ENCODE measurements around the gene DNAJB1. TPM values are rescaled to one million over a fixed set of nuclear protein-coding genes. Genes with fewer than 3 reads are reported as not detected.
A peak's percentile ranks its signal among the peaks of the same experiment; 100 is the strongest.

The DNAJB1 gene
- total and polyA plus RNA-seq, 2 of the 13 experiments (the other 11 are each of a cell fraction or from before 2014, with no cell fraction given), result 87.5 to 97.3 TPM

GRCh38 chr19:14529254-14530004 lies 11.2 kb upstream of the DNAJB1 start, which contains the start of gene TECR (continued):
- TF ChIP-seq GRHL1 (CRISPR knock-in tag; conservative IDR thresholded peaks at IDR 0.05) (no peak), ZNF367 (CRISPR knock-in tag; IDR thresholded peaks at IDR 0.05; ENCODE audit: borderline replicate concordance) (no peak), KLF13 (CRISPR knock-in tag; IDR thresholded peaks at IDR 0.05) (peak; percentile 39; the same call in 1 of the 2 replicates), IRF9 (CRISPR knock-in tag; IDR thresholded peaks at IDR 0.05; ENCODE audit: borderline replicate concordance) (no peak), NR3C1 (CRISPR knock-in tag; IDR thresholded peaks at IDR 0.05) (no peak), ZNF576 (CRISPR knock-in tag; IDR thresholded peaks at IDR 0.05) (no peak), GFI1 (CRISPR knock-in tag; IDR thresholded peaks at IDR 0.05; ENCODE audit: borderline replicate concordance) (no peak), ZNF589 (CRISPR knock-in tag; conservative IDR thresholded peaks at IDR 0.05) (peak; percentile 84), HIVEP1 (CRISPR knock-in tag; IDR thresholded peaks at IDR 0.05) (peak; percentile 79), SMARCC2 (IDR thresholded peaks at IDR 0.05) (no peak), ZNF549 (CRISPR knock-in tag; IDR thresholded peaks at IDR 0.05) (no peak), ZMAT3 (CRISPR knock-in tag; conservative IDR thresholded peaks at IDR 0.05) (peak; percentile 87; the same call in 1 of the 2 replicates), HES4 (CRISPR knock-in tag; IDR thresholded peaks at IDR 0.05; ENCODE audit: borderline replicate concordance) (no peak), RXRA (CRISPR knock-in tag; IDR thresholded peaks at IDR 0.05) (peak; percentile 72; the same call in 1 of the 2 replicates), NFE2 (CRISPR knock-in tag; IDR thresholded peaks at IDR 0.05) (no peak), PRDM15 (CRISPR knock-in tag; IDR thresholded peaks at IDR 0.05) (no peak)
- TF ChIP-seq, protein P1, sequence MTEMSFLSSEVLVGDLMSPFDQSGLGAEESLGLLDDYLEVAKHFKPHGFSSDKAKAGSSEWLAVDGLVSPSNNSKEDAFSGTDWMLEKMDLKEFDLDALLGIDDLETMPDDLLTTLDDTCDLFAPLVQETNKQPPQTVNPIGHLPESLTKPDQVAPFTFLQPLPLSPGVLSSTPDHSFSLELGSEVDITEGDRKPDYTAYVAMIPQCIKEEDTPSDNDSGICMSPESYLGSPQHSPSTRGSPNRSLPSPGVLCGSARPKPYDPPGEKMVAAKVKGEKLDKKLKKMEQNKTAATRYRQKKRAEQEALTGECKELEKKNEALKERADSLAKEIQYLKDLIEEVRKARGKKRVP (CRISPR knock-in tag; IDR thresholded peaks at IDR 0.05), result 0 out of 4 replicates have a peak, but pooled peaks of 1 of the 2 experiments have one; percentile 12
- TF ChIP-seq, protein P2, sequence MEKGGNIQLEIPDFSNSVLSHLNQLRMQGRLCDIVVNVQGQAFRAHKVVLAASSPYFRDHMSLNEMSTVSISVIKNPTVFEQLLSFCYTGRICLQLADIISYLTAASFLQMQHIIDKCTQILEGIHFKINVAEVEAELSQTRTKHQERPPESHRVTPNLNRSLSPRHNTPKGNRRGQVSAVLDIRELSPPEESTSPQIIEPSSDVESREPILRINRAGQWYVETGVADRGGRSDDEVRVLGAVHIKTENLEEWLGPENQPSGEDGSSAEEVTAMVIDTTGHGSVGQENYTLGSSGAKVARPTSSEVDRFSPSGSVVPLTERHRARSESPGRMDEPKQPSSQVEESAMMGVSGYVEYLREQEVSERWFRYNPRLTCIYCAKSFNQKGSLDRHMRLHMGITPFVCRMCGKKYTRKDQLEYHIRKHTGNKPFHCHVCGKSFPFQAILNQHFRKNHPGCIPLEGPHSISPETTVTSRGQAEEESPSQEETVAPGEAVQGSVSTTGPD (CRISPR knock-in tag; IDR thresholded peaks at IDR 0.05), result no peak
